ENCODE results near the gene TCF12.

TCF12 gene

DNA sequence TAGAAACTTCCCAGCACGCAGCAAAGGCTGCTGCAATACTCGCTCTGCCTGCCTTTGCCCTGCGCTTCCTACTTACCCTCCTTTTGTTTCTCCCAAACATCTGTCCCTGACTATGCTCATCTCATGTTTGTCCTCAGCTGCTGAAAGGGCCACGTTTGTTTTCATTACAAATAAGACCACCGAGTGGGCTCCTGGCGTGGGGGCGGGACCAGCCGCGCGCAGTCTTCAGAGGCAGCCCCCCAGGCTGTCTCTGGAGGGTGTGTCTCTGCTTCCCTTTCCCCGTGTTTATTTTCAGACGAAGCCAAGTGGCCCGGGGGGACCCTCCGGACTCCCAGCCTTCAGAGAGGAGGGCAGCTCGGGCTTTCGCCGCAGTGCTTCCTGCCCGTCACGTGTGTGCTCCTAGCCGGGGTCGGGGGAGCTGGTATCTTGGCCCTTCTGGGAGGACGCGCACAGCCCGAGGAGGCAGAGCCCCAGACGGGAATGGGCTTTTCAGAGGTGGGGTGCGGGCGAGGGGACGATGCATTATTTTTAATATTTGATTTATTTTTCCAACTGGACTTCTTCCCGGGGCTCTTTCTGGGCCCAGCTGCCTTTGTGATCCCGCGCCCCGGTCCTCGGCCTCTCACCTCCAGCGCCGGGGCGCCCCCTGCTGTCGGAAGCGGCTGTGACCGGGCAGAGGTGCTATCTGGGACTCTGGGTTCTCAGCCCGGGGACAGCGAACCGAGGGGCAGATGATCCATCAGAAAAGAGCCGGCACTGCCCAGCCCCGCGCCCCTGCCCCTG is 387.9 kb downstream of the TCF12 start:
- DNase-seq = peak; percentile 84 to 88

DNA sequence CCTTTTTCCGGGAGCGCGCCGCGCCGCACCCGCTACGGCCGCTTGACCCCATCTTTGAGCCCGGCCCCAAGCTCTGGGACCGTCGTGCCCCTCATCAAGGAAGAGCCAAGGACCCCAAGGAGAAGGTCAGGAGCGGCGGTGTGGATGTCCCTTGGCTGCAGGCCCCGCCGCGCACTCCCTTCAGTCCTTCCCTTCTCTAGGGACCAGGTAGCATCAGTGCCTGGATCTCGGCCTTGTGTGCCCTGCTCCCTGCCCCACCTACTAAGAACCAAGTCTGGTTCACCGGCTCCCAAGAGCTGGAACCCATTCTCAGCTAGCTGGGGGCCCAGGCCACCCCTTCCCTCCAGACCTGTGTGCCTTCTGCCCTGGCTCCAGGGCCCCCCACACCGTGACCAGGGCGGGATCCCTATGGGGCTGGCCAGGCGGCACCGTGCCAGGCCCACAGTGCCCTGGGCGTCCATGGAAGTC is 388.5 kb downstream of the TCF12 start:
- DNase-seq = no peak

DNA sequence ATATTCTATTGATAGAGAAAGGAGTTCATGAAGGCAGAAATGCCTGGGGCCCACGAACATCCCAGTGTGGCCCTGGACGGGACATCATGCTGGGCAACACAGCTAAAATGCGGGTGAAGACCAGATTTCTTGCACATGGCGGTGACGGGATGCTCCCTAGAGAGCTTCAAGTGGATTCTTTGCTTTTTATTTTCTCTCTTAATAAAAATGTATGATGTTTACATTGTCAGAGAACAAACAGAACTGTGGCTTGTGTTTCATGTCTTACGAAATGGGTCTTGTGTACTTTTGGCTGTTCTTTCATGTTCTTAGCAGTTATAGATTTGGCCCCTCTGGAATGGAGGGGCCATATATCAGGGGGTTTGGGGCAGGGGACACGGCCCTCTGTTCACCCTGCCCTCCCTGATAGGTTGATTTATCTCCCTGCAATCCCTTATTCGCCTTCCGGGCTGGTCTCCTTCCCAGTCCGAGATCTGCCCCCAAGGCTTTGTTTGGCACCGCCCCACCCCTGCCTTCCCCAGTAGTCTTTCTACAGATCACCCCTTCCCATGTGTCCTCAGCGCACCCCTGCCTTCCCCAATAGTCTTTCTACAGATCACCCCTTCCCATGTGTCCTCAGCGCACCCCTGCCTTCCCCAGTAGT is 389.2 kb downstream of the TCF12 start:
- DNase-seq = no peak

DNA sequence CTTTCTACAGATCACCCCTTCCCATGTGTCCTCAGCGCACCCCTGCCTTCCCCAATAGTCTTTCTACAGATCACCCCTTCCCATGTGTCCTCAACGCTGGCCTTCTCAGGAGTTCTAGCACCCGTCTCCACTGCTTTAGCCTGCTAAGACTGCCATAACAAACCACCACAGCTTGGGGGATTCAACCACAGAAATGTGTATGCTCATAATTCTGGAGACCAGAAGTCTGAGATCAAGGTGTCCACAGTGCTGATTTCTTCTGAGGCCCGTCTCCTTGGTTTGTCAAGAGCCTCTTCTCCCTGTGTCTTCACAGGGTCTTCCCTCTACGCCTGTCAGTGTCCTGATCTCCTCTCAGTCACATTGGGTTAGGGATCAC is 389.7 kb downstream of the TCF12 start:
- DNase-seq = no peak

DNA sequence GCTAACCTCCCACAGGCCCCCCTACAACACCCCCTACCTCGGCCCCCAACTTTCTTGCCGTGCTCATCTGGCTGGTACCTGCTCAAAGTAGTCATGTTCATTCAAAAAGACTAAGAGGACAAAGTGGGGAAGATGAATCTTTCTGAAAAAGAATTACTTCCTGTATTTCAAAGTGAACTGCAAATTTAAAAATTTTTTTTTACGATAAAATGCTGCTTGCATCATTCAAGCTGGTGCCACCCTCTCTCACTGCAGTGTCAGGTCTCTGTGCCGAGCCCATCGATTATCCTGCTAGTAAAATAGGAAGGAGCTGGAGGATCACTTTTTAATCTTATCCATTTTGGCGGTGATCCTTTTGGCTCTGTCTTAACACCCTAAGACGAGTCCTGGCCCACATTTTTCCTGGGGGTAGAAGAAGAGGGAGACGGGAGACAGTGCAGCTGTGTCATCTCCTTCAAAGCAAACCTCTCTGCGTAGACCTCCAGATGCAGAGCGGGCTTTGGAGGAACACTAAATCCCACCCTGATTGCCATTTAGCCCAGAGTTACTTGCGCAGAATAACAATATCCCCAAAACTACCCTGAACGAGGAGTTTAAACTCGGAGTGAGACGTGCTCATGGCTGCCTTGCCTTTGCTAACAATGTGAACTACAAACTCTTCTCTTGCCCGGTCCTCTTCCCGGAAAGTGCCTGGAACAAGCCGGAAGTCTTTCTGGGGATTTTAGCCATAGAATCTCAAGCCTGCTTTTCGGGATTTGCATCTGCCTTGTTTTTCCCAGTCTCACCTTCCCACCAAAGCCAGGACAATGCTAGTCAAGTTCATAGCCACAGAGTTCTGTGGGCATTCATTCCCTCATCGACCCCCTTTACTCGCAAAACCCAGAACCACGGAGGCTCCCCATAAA is 391.7 kb downstream of the TCF12 start:
- no peak for DNase-seq

DNA sequence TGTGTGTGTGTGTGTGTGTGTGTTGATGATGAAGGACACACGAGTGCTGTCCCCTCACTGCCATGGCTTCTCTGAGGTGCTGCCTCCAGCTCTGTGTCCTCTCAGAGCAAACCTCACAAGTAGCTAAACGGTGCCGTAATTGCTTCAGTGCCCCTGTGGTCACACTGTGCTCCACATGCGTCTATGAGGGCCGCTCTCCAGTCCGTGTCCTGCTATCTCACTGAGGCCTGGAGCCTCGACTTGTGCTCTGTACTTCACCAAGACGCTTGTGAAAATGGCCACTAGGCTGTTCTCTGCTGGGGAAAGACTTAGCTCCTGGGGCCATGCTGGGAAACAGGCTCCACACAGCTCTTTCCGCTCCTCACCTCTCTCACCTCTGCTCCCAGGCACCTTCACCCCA is 392.4 kb downstream of the TCF12 start:
- DNase-seq = no peak

DNA sequence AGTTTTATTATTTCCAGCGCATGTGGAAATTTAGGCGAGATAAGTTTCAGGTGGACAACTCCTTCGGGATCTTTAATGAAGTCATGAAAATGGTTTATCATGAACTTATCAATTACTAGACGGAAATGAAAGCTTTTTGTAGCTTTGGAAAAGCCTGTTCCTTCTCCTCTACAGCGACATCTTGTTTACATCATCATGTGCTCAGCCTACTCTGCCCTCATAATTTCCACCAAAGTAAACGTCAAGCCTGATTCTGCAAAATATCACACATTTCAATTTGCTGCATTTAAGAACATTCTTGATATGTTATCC is 393.5 kb downstream of the TCF12 start:
- DNase-seq = no peak

DNA sequence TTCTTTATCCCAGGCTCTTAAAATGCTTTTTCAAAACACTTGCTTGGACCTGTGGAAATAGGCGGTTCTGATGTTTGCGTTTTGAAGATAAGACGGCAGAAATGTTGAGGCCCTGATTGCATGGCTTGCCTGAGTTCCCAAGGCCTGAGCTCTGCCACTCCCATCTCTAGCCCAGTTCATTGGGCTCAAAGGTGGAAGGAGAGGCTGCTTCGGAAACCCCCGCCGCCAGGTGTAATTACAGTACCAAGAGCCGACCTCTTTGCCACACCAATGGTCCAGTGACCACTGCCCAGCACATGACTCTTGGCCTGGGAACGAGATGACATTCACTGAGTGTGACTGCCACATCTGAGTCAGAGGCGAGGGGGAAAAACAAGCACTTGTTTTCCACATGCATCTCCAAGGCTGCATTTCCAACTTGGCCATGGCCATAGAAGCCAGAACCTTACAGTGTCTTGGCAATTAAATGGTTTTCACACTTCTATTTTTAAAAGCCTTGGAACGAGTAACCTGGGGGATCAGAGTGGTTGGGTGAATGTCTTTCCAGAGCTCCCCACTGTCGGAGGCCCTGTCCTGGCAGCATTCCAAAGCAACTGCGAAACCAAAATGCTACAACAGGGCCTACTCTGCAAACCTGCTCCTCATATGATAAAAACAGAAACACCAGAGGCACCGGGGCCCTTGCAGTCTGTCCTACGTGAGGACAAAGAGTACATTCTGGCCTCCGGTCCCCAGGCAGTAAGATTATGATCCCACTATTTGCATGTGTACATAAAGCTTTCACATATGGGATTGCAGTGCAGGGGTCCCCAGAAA is 394.1 kb downstream of the TCF12 start:
- no peak for DNase-seq

DNA sequence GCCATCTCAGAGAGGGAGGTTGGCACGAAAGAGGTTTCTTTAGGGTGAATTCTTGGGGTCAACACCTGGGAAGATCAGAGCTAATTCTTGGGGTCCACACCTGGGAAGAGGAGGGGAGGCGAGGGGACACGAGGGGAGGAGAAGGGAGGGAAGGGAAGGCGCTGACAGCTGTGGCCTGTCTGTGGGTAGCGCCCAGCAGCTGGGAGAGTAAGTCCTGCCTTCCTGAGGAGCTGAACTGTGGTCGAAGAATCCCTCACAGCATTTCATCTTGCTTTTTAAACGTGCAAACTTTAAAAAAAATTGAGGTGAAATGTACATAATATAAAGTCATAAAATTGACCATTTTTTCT is 394.7 kb downstream of the TCF12 start:
- no peak for DNase-seq

DNA sequence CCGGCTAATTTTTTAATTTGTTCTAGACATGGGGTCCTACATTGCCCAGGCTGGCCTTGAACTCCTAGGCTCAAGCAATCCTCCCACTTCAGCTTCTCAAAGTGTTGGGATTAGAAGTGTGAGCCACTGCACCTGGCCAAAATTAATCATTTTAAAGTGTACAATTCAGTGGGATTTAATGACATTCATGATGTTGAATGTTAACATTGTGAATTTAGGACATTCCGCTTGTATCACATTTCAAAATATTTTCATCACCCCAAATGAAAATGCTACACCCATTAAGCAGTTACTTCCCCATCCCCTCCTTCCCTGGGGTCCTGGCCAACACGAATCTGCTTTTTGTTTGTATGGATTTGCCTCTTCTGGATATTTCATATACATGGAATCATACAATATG is 395.8 kb downstream of the TCF12 start:
- no peak for DNase-seq

DNA sequence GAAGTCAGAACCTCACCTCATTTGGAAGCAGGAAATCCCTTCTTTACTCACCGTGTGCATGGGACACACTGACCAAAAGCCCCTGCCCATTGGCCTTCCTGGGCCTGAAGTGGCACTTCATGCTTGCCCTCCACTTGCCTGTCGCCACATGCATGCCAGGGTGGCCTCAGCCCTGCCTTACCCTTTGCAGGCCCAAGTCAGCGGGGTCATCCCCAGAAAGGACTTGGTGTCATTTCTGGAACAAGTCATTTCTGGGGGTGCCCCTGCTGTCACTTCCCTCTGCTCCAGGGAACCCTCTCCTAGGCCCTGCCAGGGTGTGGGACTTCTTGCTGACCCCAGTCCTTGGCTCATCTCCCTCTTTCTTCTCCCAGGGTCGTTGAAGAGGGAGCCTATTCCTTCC is 398.0 kb downstream of the TCF12 start:
- no peak for DNase-seq

DNA sequence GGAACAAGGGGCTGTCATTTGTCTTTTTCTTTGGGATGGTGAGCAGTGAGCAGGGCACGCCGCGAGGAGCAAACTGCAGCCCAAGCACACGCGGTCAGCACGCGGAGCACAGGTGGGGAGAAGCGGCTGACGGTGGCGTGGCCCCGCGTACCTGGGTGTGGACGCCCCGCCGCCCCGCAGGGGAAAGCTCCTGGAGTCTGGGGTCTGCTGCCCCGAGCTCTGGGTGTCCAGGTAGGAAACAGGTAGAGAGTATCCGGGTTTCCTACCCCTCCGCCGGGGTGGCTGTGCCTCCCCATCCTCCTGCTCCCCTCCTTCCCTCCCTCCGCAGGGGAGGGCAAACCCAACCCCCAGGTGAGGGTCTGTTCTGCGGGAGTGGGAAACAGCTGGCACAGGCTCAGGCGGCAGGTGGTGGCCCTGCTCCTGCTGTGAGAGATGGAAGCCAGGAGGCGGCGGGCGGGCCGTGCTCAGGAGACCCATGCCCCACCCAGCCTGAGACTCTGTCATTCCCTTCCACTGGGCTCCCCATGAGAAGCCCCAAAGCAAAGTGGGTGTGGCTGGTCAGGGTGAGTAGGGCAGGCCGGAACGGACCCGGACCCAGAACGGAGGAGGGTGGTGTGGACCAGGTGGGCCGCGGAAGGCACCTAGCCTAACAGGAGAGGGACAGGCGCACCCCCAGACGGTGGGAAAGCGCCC is 400.9 kb downstream of the TCF12 start:
- no peak for DNase-seq

DNA sequence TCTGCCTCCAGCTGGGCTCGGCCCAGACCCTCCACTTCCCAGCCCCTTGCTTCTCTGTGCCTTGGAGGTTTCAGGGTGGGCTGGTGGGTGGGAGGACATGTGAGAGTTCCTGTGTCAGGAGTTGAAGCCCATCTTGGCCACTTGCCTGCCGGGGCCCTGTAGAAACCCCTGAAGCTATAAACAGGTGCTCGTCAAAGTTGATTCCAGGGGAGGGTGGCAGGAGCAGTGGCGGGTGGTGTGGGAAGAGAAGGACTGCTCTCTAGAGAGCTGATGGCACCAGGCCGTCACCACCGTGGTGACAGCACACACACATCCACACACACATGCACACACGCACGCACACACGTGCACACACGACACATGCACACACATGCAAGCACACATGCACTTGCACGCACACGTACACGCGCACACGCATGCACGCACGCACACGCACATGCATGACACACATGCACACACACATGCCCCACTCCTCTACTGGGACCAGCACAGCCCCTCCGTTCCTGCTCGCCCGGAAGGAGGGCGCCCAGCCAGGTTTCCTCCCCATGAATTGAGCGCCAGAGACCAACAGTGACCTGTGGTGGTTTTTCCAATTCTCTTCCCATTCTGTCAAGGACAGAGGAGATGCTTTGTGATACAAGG is 401.6 kb downstream of the TCF12 start:
- no peak for DNase-seq

DNA sequence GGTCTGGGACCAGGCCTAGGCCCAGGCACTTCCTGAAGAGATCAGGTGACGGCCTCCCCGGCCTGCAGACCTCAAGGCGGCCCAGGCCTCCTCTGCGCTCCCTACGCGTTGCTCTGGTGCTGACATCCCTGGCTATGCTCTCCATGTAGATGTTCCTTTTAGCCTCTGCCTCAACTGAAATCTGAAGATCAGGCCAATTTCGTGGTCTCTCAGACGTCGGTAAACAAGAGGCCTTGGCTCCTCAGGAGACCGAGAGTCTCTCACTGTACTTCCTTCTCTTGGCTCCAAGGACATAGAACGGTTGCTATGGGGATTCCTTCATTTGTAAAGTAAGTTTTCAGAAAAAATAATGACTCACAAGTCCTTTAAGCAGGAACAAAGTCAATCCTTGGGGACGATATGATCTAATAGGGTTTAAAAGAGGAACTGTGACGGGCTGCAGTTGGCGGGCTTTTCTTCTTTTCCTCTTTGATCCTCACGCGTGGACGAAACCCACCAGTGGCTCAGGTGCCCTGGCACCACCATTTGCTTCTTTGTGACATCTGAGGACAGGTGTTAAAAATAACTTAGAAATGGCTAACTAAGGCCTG is 402.3 kb downstream of the TCF12 start:
- DNase-seq = peak; percentile 72 to 74

DNA sequence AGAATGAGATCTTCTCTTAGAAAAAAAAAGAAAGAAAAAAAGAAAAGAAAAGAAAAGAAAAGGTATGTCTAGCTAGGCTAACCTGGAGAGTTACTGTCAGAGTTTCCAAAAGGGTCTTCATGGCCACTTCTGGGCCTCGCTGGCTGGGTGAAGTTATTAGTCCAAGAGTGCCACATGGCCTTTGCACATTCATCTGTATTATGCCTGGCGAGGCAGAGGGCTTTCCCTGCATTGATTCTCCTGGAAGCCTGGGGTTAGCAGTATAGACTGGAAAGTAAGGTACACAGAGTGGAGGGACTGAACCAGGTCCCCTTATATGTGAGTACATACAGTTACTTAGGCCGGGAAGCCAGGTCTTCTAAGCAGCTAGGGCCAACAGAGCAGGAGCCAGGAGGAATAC is 403.0 kb downstream of the TCF12 start:
- no peak for DNase-seq

DNA sequence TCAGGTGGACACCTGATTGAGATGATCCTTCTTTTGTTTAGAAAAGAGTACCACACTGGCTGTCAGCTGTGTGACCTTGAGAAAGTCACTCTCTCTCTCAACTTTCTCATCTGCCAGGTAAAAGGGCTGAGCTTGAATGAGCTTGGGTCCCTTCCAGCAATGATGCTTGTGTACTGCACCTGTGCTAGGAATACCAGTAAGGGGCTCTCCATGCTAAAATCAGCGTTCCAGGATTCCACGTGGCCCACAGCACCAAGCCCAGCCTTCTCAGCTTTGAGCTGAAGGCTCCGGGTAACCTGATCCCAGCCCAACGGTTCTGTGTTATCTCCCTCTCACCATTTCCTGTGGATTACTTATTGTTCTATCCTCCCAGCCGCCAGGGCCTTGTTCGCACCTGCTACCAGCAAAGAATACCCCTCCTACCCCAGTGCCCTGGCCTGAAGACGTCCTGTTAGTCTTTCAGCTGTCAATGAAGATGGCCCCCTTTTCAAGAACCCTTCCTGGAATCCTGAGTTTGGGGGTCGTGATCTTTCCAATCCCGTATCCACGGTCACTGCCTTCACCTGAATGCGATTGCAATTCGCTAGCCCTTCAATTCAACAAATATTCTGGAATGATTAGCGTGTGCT is 403.6 kb downstream of the TCF12 start:
- peak; percentile 67 to 68 for DNase-seq

DNA sequence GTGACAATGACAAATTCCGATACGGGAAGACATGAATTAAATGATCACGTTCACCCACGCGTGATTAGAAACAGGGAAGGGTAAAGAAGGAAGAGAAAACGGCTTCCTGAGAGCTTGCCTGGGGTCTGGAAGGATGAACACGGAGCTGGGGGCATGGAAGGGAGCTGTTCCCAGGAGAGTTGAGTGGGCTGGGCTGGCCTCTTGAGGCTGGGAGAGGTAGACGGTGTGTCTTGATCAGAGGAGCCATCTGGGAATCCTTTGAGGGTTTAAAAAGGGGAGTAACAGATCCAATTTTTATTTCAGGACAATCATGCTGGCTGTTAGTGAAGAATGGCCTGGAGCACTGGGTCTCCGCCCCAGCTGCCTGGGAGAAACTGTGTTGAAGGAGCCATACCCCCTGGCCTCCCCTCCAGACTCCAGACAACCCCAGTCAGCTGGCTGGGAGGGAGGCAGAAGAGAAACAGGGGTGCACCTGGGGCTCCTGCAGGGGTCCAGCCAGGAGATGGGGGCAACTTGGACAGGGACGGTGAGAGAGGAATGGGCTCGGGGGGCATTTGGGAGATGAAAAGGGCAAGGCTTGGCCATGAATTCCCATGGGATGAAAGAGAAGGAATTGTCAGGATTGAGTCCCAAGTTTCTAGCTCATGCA is 404.3 kb downstream of the TCF12 start:
- no peak for DNase-seq

DNA sequence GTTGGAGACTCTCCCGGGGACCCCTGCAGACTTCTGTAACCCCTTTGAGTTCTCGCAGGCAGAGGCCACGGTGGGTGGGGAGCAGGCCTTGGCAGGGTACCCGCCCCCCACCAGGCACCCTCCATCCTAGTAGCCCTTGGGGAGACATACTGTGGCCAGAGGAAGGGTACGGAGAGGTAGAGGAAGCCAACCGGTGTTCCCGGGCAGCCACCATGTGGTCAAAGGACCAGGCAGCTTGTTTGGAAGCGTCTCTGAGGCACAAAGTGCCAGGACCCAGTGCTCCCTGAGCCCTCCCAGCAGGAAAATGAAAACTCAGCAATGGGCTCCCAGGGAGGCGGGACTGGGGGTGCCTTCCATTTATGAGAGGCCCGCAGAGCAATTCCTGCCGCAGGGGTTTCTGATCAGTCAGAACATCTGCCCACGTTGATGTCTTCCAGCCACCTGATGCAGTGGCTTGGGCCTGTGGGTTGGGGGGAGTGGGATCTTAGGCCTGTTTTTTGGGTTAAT is 404.9 kb downstream of the TCF12 start:
- DNase-seq = no peak

DNA sequence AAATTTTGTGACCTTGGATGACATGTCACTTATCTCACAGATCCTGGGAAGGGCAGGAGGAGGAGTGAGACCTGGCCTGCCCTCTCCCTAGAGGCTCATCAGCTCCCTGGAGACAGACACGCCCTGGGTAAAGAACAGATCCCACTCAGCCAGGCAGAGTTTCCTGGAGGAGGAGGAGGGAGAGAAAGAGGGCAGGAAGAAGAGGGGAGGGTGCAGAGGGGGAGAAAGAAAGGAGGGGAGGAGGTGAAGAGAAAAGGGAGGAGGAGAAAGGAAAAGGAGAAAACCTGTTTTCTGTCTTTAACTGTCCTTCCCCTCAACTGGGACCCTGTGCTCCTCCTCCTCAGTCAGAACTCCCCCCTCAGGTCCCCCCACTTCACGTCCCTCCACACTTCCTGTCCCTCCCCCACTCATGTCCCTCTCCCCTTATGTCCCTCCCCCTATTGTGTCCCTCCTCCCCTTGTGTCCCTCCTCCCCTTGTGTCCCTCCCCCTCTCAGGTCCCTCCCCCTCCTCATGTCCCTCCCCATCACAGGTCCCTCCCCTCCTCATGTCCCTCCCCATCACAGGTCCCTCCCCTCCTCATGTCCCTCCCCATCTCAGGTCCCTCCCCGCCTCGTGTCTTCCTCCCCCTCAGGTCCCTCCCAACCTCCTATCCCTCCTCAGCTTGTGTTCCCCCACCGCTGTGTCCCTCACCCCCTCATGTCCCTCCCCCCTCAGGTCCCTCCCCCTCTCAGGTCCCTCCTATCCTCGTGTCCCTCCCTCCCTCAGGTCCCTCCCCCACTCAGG is 405.6 kb downstream of the TCF12 start:
- peak; percentile 51 to 52 for DNase-seq

DNA sequence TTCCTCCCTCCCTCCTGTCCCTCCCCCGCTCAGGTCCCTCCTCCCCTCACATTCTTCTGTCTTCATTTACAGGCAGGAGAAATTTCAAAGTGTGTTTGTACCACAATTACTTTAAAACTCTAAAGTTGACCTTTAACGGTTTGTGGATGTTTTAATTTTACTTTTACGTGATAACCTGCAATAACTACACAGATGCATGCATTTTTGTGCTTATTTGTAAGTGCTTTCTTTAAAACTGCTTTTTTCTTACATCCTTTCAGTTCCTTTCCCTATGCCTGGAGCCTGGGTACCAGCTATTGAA is 406.1 kb downstream of the TCF12 start:
- no peak for DNase-seq
